Testis (tissue), 2 donors: ENCODE measurements around the gene ZNF804A.

Experiments used
- CTCF ChIP-seq, 3 experiments: fragments of 450-650 bp in 2 of 3; fragments of 200-600 bp in 1 of 3; sonication (generic) in 1 of 3; IDR thresholded peaks; one replicate each; pipeline ENCODE4 v1.5.1; 2016 to 2019; ENCODE audit warnings: antibody characterized with exemption in 3 of 3, mild to moderate bottlenecking in 2 of 3, moderate library complexity in 1 of 3
- POLR2A ChIP-seq: fragments of 450-650 bp; IDR thresholded peaks from one replicate; pipeline ENCODE4 v1.6.1; 2017; ENCODE audit warnings: antibody characterized with exemption, mild to moderate bottlenecking, moderate library complexity

DNA sequence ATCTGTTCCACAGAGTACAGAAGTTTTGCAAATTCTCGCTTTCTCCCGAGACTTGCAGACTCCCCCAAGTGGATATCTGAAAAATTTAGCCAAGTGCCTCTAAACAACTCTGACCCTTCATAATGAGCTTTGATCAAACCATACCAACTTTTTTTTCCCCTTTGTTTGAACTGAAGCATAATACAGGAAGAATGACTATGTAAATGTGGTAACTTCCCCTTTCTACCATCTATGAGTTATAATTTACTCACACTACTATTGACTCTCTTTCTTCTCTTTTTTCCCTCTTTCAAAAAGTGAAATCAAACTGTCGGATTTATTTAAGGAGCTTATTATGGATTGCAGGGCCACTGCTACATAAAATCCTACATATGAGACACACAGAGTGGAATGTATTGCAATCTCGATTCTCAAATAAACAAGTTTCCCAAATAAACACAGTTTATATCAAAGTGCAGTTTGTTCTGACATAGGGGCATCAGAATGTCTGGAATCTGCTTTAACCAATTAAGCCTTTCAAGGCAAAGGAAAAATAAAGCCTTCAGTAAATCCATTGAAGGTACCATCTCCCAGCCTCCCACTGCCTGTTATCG is 1.4 kb upstream of the ZNF804A start:
- no peak for TF ChIP-seq CTCF (IDR thresholded peaks at IDR 0.05)
- TF ChIP-seq POLR2A = no peak
